Measurements from ENCODE around the gene SLC25A47. TPM values are rescaled to one million over a fixed set of nuclear protein-coding genes. Genes with fewer than 3 reads are reported as not detected.

The SLC25A47 gene
- total RNA-seq, 1 experiment from 2014 or later: 0.13 TPM

DNA sequence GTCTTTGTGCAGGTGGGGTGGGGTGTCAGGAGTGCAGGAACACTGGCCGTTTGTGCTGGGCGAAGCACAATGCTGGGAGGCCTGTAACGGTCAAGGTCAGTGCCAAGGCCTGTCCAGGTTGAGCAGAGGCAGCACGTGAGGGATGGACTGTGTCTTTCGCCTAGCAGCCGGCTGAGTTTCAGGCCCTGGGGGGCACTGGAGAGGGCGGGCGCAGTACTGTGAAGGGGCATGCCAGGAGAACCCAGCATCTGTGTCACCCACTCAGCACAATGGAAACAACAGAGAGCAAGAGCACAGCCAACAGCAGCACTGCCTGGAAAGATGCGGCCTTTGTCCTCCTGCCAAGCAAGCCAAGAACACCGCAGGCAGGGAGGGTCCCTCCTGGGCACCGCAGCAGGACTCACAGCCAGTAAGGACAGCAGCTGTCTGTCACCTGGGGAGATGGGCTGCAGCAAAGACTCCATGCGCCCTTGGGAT is 25.2 kb downstream of the SLC25A47 start:
- no peaks in the 10 kb centered on the region for H3K79me1 ChIP-seq (ENCODE audit: insufficient read depth, low read depth, low read length, poor library complexity, severe bottlenecking)
- no peak overlapping the region for H4K8ac ChIP-seq (replicated peaks; ENCODE audit: insufficient read length, low read depth, low read length)
- no peak for DNase-seq
- no peaks in the 10 kb centered on the region for H4K20me1 ChIP-seq (ENCODE audit: control insufficient read depth, insufficient read depth, insufficient read length)
- no peaks in the 10 kb centered on the region for H3K23me2 ChIP-seq (ENCODE audit: insufficient read length, low read depth, low read length, poor library complexity, severe bottlenecking)
- no peak overlapping the region for H3K27ac ChIP-seq (ENCODE audit: insufficient read length, low read depth, low read length)
- Mint-ChIP-seq H3K4me3 (no peak overlapping the region), H3K4me1 (no peaks in the 10 kb centered on the region), H3K27ac (no peak overlapping the region; a peak in 1 of 7 replicates), H3K27me3 (ENCODE audit: low read depth) (no peaks in the 10 kb centered on the region), H3K36me3 (ENCODE audit: insufficient read depth in 1 of 3, low read depth in 3 of 3) (peaks cover 48 to 68% (median 61%) of the 10 kb centered on the region in 3 experiments), H3K9me3 (no peaks in the 10 kb centered on the region; a peak in 2 of 5 replicates)
- H2BK5ac ChIP-seq (ENCODE audit: insufficient read length, low read length): no peak overlapping the region
- H3K4me2 ChIP-seq (ENCODE audit: insufficient read depth, insufficient read length, low read length): no peak overlapping the region
- no peak overlapping the region for H2BK120ac ChIP-seq (ENCODE audit: low read depth, low read length, poor library complexity, severe bottlenecking)
- H3K56ac ChIP-seq (ENCODE audit: insufficient read length, low read depth, low read length): no peak overlapping the region
- no peak overlapping the region for H2AFZ ChIP-seq (ENCODE audit: low read length)
- H3K79me2 ChIP-seq (ENCODE audit: insufficient read depth, low read length): no peaks in the 10 kb centered on the region
- no peak overlapping the region for H3K18ac ChIP-seq (ENCODE audit: insufficient read length, low read depth, low read length)
- no CpG with 5 or more reads among the region's 12 CpGs for WGBS (ENCODE audit: extremely low coverage, insufficient read length, low lambda C conversion rate)
- no peak overlapping the region for H4K91ac ChIP-seq (ENCODE audit: insufficient read length, low read depth, low read length)
- no peak overlapping the region for H2BK20ac ChIP-seq (ENCODE audit: low read depth, low read length, poor library complexity, severe bottlenecking)
- no peak overlapping the region for H3K9ac ChIP-seq (ENCODE audit: extremely low read depth, insufficient read length, low read length)
- H3K23ac ChIP-seq (ENCODE audit: insufficient read length, low read depth, low read length): no peak overlapping the region
- no peak overlapping the region for H3K14ac ChIP-seq (ENCODE audit: insufficient read depth, low read length)
- H2AK5ac ChIP-seq (ENCODE audit: insufficient read length, low read length): no peak overlapping the region
- no peak overlapping the region for H2BK12ac ChIP-seq (ENCODE audit: insufficient read length, low read depth, low read length)
- no peak overlapping the region for H3K4ac ChIP-seq (ENCODE audit: low read depth, low read length)
- TF ChIP-seq, protein P1, sequence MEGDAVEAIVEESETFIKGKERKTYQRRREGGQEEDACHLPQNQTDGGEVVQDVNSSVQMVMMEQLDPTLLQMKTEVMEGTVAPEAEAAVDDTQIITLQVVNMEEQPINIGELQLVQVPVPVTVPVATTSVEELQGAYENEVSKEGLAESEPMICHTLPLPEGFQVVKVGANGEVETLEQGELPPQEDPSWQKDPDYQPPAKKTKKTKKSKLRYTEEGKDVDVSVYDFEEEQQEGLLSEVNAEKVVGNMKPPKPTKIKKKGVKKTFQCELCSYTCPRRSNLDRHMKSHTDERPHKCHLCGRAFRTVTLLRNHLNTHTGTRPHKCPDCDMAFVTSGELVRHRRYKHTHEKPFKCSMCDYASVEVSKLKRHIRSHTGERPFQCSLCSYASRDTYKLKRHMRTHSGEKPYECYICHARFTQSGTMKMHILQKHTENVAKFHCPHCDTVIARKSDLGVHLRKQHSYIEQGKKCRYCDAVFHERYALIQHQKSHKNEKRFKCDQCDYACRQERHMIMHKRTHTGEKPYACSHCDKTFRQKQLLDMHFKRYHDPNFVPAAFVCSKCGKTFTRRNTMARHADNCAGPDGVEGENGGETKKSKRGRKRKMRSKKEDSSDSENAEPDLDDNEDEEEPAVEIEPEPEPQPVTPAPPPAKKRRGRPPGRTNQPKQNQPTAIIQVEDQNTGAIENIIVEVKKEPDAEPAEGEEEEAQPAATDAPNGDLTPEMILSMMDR (conservative IDR thresholded peaks at IDR 0.05): no peak
- H2BK15ac ChIP-seq (ENCODE audit: low read depth, low read length): no peak overlapping the region
- H4K5ac ChIP-seq (ENCODE audit: insufficient read length, low read depth, low read length): no peak overlapping the region
- no peaks in the 10 kb centered on the region for H3K9me3 ChIP-seq (ENCODE audit: control insufficient read depth, low read depth, low read length)
- H3K27me3 ChIP-seq (ENCODE audit: insufficient read depth, low read length): no peaks in the 10 kb centered on the region
- no peaks in the 10 kb centered on the region for H3K4me1 ChIP-seq (ENCODE audit: insufficient read depth, low read length)
- no peak overlapping the region for H3T11ph ChIP-seq (ENCODE audit: low read length)
